ENCODE measurements around the gene TMEM45A. TPM values are rescaled to one million over a fixed set of nuclear protein-coding genes. Genes with fewer than 3 reads are reported as not detected.
"Not testable (repeated sequence)": the region's sequence is repeated elsewhere in the genome, so short reads cannot be mapped to it uniquely, and the experiment has no call there.

TMEM45A gene
- total and polyA plus RNA-seq, 2 experiments from 2014 or later, result 87.7 to 133 TPM

DNA sequence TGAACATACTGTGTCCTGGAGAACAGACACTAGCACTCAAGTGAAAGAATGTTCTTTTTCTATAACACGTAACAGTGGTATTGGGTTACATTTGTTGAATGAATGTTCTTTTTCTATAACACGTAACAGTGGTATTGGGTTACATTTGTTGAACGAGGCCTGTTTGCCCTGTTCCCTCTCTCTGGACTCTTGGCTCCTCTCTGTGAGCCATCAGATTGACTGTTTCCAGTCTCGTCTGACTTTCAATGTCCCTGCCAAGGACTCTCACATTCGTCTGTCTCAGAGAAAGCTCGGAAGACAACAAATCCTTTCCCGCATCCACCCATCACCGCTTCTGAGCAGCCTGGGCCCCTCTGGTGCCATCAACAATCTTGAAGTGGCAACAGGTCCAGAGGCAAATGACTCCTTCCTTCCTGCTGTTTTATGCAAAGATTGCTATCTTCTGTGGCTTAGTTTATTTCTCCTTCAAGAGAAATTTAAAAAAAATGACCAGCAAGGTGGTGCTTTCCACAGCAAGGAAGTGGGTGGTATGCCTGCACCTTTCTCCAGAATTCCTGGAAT is 8.0 kb downstream of the TMEM45A start:
- DNase-seq, result no peak
- peaks cover 93% of the 10 kb centered on the region for H3K79me2 ChIP-seq (ENCODE audit: insufficient read depth)
- TF ChIP-seq EZH2phosphoT487 (IDR thresholded peaks at IDR 0.05; ENCODE audit: insufficient read depth, low read depth) (no peak), EZH2 (IDR thresholded peaks at IDR 0.05; ENCODE audit: insufficient read depth, poor library complexity, severe bottlenecking) (no peak)

GRCh38 chr3:100503448-100503847 is 11.0 kb downstream of the TMEM45A start:
- Histone ChIP-seq H3K27ac (no peak overlapping the region), H3K4me1 (ENCODE audit: insufficient read depth) (peaks cover 30% of the 10 kb centered on the region), H3K9ac (no peak overlapping the region), H3K4me3 (no peak overlapping the region), H3K27me3 (replicated peaks; ENCODE audit: insufficient read depth) (no peaks in the 10 kb centered on the region), H4K20me1 (ENCODE audit: insufficient read depth) (no peaks in the 10 kb centered on the region), H3K9me2 (ENCODE audit: insufficient read depth) (no peaks in the 10 kb centered on the region), H3K36me3 (ENCODE audit: low read depth) (0 out of 2 replicates have a peak, but pooled peaks cover 3% of the 10 kb centered on the region), H3F3A (ENCODE audit: insufficient read depth) (no peaks in the 10 kb centered on the region), H2AFZ (no peak overlapping the region), H3K79me2 (ENCODE audit: insufficient read depth) (peaks cover 99% of the 10 kb centered on the region), H3K9me3 (ENCODE audit: low read depth) (no peaks in the 10 kb centered on the region), H3K4me2 (ENCODE audit: unreplicated experiment) (no peak overlapping the region)
- in situ Hi-C loops (cut with MboI), result no loop called here
- TF ChIP-seq EZH2 (IDR thresholded peaks at IDR 0.05; ENCODE audit: insufficient read depth, poor library complexity, severe bottlenecking) (no peak), EZH2phosphoT487 (IDR thresholded peaks at IDR 0.05; ENCODE audit: insufficient read depth, low read depth) (no peak)
- WGBS, 2 experiments (ENCODE audit: low coverage in 1 of 2, low lambda C conversion rate in 2 of 2, missing lambda C conversion rate in 2 of 2), result 94 to 100% methylated on average over 1 of the region's 1 CpG
- peak; percentile 15 for DNase-seq

More for the DNA sequence above, 8.0 kb downstream of the TMEM45A start:
- Histone ChIP-seq H3K4me1 (ENCODE audit: insufficient read depth) (peaks cover 37% of the 10 kb centered on the region), H3K4me2 (ENCODE audit: unreplicated experiment) (no peak overlapping the region), H2AFZ (no peak overlapping the region), H4K20me1 (ENCODE audit: insufficient read depth) (no peaks in the 10 kb centered on the region), H3K27me3 (replicated peaks; ENCODE audit: insufficient read depth) (no peaks in the 10 kb centered on the region), H3K27ac (no peak overlapping the region), H3K9me3 (ENCODE audit: low read depth) (no peaks in the 10 kb centered on the region), H3K4me3 (no peak overlapping the region), H3F3A (ENCODE audit: insufficient read depth) (peaks cover 24% of the 10 kb centered on the region), H3K9me2 (ENCODE audit: insufficient read depth) (no peaks in the 10 kb centered on the region), H3K36me3 (ENCODE audit: low read depth) (no peaks in the 10 kb centered on the region), H3K9ac (no peak overlapping the region)
- 75 to 81% methylated on average over 8 of the region's 8 CpGs for WGBS, 2 experiments (ENCODE audit: low coverage in 1 of 2, low lambda C conversion rate in 2 of 2, missing lambda C conversion rate in 2 of 2)
- in situ Hi-C loops (cut with MboI), result no loop called here

DNA sequence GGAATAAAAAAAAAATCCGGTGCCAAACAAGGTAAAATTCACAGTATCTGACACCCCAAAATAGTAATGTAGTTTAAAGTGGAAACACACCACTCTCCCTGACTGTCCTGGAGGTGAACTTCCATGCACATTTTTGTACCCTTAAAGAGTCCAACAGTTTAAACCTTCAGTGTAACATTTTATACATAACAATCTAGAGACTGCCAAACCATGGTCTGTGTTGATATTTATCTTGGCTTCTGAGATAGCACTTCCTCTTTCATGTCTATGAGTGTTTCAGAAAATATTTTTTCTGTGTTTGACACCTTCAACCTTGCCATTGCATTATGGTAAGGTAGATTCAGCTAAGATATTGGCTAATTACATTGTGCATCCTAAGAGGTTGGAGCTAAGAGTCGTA is 13.9 kb downstream of the TMEM45A start:
- Histone ChIP-seq H3K9me3 (ENCODE audit: low read depth) (no peaks in the 10 kb centered on the region), H3K79me2 (ENCODE audit: insufficient read depth) (peaks cover 71% of the 10 kb centered on the region), H3F3A (ENCODE audit: insufficient read depth) (no peaks in the 10 kb centered on the region), H3K27me3 (replicated peaks; ENCODE audit: insufficient read depth) (no peaks in the 10 kb centered on the region), H3K36me3 (ENCODE audit: low read depth) (0 out of 2 replicates have a peak, but pooled peaks cover 4% of the 10 kb centered on the region), H3K4me3 (no peak overlapping the region), H3K4me1 (ENCODE audit: insufficient read depth) (peaks cover 20% of the 10 kb centered on the region), H4K20me1 (ENCODE audit: insufficient read depth) (no peaks in the 10 kb centered on the region), H3K9me2 (ENCODE audit: insufficient read depth) (no peaks in the 10 kb centered on the region), H3K9ac (no peak overlapping the region), H2AFZ (no peak overlapping the region), H3K27ac (no peak overlapping the region), H3K4me2 (ENCODE audit: unreplicated experiment) (no peak overlapping the region)
- WGBS, 2 experiments (ENCODE audit: low coverage in 1 of 2, low lambda C conversion rate in 2 of 2, missing lambda C conversion rate in 2 of 2), result 95 to 98% methylated on average over 2 of the region's 2 CpGs
- DNase-seq, result peak; percentile 24
- in situ Hi-C loops (cut with MboI), result no loop called here
- TF ChIP-seq EZH2phosphoT487 (IDR thresholded peaks at IDR 0.05; ENCODE audit: insufficient read depth, low read depth) (no peak), EZH2 (IDR thresholded peaks at IDR 0.05; ENCODE audit: insufficient read depth, poor library complexity, severe bottlenecking) (no peak)

DNA sequence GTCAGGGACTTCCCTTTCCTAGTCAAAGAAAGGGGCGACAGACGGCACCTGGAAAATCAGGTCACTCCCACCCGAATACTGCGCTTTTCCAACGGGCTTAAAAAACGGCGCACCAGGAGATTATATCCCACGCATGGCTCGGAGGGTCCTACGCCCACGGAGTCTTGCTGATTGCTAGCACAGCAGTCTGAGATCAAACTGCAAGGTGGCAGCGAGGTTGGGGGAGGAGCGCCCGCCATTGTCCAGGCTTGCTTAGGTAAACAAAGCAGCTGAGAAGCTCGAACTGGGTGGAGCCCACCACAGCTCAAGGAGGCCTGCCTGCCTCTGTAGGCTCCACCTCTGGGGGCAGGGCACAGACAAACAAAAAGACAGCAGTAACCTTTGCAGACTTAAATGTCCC is 17.4 kb downstream of the TMEM45A start:
- WGBS, 2 experiments (ENCODE audit: low coverage in 1 of 2, low lambda C conversion rate in 2 of 2, missing lambda C conversion rate in 2 of 2), result 96 to 98% methylated on average over 12 to 15 of the region's 15 CpGs
- H4K20me1 ChIP-seq (ENCODE audit: insufficient read depth); H3K4me3 ChIP-seq; H3F3A ChIP-seq (ENCODE audit: insufficient read depth); H3K36me3 ChIP-seq (ENCODE audit: low read depth); H3K4me2 ChIP-seq (ENCODE audit: unreplicated experiment); H2AFZ ChIP-seq; H3K27ac ChIP-seq; DNase-seq; in situ Hi-C loops (cut with MboI); H3K9ac ChIP-seq; H3K9me2 ChIP-seq (ENCODE audit: insufficient read depth); H3K9me3 ChIP-seq (ENCODE audit: low read depth); H3K27me3 ChIP-seq (replicated peaks; ENCODE audit: insufficient read depth): not testable (repeated sequence)
- peaks cover 12% of the 10 kb centered on the region for H3K4me1 ChIP-seq (ENCODE audit: insufficient read depth)
- H3K79me2 ChIP-seq (ENCODE audit: insufficient read depth), result peaks cover 36% of the 10 kb centered on the region

GRCh38 chr3:100516232-100516631 is 23.8 kb downstream of the TMEM45A start:
- peaks cover 42% of the 10 kb centered on the region for H3K4me1 ChIP-seq (ENCODE audit: insufficient read depth)
- in situ Hi-C loops (cut with MboI), result no loop called here
- WGBS, 2 experiments (ENCODE audit: low coverage in 1 of 2, low lambda C conversion rate in 2 of 2, missing lambda C conversion rate in 2 of 2), result 22 to 26% methylated on average over 2 of the region's 2 CpGs
- peak overlapping the region; percentile 77 for H3K27ac ChIP-seq
- DNase-seq, result peak; percentile 35
- peak overlapping the region; percentile 4; the same call in 1 of the 2 replicates for H3K4me3 ChIP-seq
- no peaks in the 10 kb centered on the region for H3K9me2 ChIP-seq (ENCODE audit: insufficient read depth)
- peak overlapping the region; percentile 40 for H3K4me2 ChIP-seq (ENCODE audit: unreplicated experiment)
- TF ChIP-seq EZH2phosphoT487 (IDR thresholded peaks at IDR 0.05; ENCODE audit: insufficient read depth, low read depth) (no peak), EZH2 (IDR thresholded peaks at IDR 0.05; ENCODE audit: insufficient read depth, poor library complexity, severe bottlenecking) (no peak)
- no peaks in the 10 kb centered on the region for H3K36me3 ChIP-seq (ENCODE audit: low read depth)
- no peaks in the 10 kb centered on the region for H3K27me3 ChIP-seq (replicated peaks; ENCODE audit: insufficient read depth)
- peaks cover 49% of the 10 kb centered on the region for H3F3A ChIP-seq (ENCODE audit: insufficient read depth)
- peaks cover 16% of the 10 kb centered on the region for H3K79me2 ChIP-seq (ENCODE audit: insufficient read depth)
- peak overlapping the region; percentile 55 for H3K9ac ChIP-seq
- H4K20me1 ChIP-seq (ENCODE audit: insufficient read depth), result no peaks in the 10 kb centered on the region
- H3K9me3 ChIP-seq (ENCODE audit: low read depth), result no peaks in the 10 kb centered on the region
- no peak overlapping the region for H2AFZ ChIP-seq
